C4-2B (cell line): Measurements from ENCODE around the gene DYNLT3.

Source experiments
- H3K27ac ChIP-seq: fragments of 450-650 bp; 2 replicates; pipeline ENCODE4 v1.5.1; 2017
- CTCF ChIP-seq: fragments of 450-650 bp; conservative IDR thresholded peaks from 2 replicates; pipeline ENCODE4 v1.5.1; 2017; ENCODE audit warnings: mild to moderate bottlenecking
- ZFX ChIP-seq: fragments of 450-650 bp; IDR thresholded peaks from 2 replicates; pipeline ENCODE4 v1.6.1; 2017

DYNLT3 gene

GRCh38 chrX:37812110-37812509 lies 35.3 kb downstream of the DYNLT3 start:
- no peak overlapping the region for H3K27ac ChIP-seq
- TF ChIP-seq ZFX = no peak
- no peak for TF ChIP-seq CTCF

GRCh38 chrX:37809970-37810369 lies 37.4 kb downstream of the DYNLT3 start:
- no peak overlapping the region for H3K27ac ChIP-seq
- no peak for TF ChIP-seq ZFX

- TF ChIP-seq CTCF (no peak), ZFX (no peak)
- H3K27ac ChIP-seq = no peak overlapping the region
These were observed 44.3 kb downstream of the DYNLT3 start for GRCh38 chrX:37803057-37803456.

GRCh38 chrX:37802028-37802427 lies 45.3 kb downstream of the DYNLT3 start:
- no peak overlapping the region for H3K27ac ChIP-seq
- TF ChIP-seq CTCF (no peak), ZFX (no peak)

GRCh38 chrX:37800717-37801116 lies 46.7 kb downstream of the DYNLT3 start:
- TF ChIP-seq ZFX (no peak), CTCF (no peak)
- H3K27ac ChIP-seq = no peak overlapping the region

- H3K27ac ChIP-seq = no peak overlapping the region
- TF ChIP-seq ZFX (no peak), CTCF (no peak)
These were observed 47.4 kb downstream of the DYNLT3 start for GRCh38 chrX:37799936-37800335.

GRCh38 chrX:37796805-37797204 lies 50.6 kb downstream of the DYNLT3 start:
- H3K27ac ChIP-seq = no peak overlapping the region

More at GRCh38 chrX:37796805-37797204, 50.6 kb downstream of the DYNLT3 start:
- no peak for TF ChIP-seq CTCF
